Measurements from ENCODE around the gene L1TD1.

GRCh38 chr1:62209931-62210595 is 15.4 kb downstream of the L1TD1 start:
- TF ChIP-seq EZH2 (IDR thresholded peaks at IDR 0.05) (no peak), POLR2AphosphoS5 (IDR thresholded peaks at IDR 0.05; ENCODE audit: borderline replicate concordance, low read depth, low read length) (no peak)
